GM12801 (cell line): ENCODE data around the gene SRGAP1.

Experiments used
- TF ChIP-seq, protein P1 (sequence below): IDR thresholded peaks from one replicate; pipeline ENCODE4 v1.5.1; 2011; ENCODE audit warnings: control low read depth; ENCODE audit not compliant: insufficient read length; ENCODE audit errors: extremely low read depth

Gene SRGAP1

GRCh38 chr12:63888908-63889635 lies 44.6 kb downstream of the SRGAP1 start:
- TF ChIP-seq, protein P1, sequence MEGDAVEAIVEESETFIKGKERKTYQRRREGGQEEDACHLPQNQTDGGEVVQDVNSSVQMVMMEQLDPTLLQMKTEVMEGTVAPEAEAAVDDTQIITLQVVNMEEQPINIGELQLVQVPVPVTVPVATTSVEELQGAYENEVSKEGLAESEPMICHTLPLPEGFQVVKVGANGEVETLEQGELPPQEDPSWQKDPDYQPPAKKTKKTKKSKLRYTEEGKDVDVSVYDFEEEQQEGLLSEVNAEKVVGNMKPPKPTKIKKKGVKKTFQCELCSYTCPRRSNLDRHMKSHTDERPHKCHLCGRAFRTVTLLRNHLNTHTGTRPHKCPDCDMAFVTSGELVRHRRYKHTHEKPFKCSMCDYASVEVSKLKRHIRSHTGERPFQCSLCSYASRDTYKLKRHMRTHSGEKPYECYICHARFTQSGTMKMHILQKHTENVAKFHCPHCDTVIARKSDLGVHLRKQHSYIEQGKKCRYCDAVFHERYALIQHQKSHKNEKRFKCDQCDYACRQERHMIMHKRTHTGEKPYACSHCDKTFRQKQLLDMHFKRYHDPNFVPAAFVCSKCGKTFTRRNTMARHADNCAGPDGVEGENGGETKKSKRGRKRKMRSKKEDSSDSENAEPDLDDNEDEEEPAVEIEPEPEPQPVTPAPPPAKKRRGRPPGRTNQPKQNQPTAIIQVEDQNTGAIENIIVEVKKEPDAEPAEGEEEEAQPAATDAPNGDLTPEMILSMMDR = no peak

DNA sequence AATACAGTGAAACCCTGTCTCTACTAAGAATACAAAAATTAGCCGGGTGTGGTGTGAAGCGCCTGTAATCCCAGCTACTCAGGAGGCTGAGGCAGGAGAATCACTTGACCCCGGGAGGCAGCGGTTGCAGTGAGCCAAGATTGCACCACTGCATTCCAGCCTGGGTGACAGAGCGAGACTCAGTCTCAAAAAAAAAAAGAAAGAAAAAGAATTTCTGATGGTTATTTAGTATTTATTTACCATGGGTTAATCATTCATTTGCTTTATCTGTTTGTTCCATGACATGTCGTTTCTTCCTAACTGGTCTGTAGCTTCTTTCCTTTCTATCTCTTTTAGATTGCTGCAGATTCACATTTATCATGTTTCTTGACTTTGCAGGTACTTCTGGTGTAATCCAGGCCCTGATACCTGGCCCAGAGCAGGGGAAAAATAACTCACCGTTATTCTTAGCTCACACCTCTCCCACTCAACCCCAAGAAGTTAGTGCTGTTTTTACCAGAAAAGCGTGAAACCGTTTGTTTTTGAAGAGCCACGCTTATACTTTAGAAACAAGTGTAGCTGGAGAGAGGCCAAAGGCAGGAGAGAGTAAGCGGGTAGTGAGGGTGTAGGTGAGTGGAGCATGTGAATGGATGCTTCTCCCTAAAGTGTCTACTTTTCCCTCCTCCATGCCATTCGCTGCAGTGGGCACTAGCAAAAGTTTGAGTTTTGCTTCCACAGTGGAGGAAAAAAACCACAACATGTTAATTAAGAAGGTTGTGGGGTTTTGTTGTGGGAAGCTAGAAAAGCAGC lies 45.4 kb downstream of the SRGAP1 start:
- TF ChIP-seq, protein P1 = no peak

DNA sequence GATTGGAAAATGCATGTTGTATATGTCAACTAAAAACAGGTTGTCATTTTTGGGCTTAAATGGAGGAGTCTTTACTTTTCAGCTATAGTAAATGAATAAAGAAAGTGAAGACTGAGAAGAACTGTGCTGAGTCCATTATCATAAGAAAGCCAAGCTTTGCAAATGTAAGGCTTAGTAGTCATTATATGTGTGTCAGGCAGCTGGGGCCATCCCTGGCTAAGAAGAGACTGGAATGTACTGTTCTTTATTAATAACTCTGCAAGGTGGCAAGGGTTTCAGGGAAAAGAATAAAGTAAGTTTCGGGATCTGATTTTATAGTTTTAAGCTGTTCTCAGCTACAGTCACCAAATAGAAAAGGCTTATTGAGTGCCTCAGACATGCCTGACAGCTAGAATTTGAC lies 48.7 kb downstream of the SRGAP1 start:
- TF ChIP-seq, protein P1 = no peak

- TF ChIP-seq, protein P1 = no peak
These were observed 49.6 kb downstream of the SRGAP1 start for GRCh38 chr12:63894132-63894531.

DNA sequence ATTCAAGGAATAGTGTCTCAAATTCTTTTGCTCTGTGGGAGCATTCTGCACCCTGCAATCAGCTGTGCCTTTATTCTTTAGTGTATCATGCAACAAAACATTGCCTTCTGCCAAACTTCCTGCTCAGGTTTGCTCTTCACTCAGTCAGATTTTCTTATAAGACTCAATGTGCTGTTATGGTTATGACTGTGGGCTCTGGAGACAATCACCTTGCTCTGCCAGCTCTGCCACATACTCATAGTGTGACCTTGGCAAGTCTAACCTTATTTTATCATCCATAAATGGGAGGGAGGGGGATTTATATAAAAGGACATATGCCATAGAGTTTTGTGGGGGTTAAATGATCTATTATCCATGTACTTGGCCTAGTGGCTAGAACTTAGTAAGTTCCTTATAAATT lies 51.3 kb downstream of the SRGAP1 start:
- TF ChIP-seq, protein P1 = no peak

DNA sequence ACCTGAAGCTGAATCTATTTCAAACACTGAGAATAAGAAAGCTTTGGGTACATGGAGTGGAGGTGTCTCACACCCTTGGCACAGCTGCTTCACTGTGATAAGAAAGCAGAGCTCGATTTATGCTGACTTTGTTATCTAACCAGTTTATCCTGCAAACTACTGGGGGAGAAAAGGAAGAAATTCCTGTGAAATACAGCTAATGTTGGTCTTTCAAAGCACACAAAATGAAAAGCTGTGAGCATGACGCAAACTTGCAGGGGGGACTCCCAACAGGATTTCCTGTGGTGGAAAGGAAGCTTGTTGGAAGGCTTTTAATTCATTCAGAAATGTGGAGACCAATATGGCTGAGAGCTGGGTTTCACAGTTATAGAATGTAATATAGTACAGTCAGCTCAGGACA lies 53.4 kb downstream of the SRGAP1 start:
- TF ChIP-seq, protein P1 = no peak

DNA sequence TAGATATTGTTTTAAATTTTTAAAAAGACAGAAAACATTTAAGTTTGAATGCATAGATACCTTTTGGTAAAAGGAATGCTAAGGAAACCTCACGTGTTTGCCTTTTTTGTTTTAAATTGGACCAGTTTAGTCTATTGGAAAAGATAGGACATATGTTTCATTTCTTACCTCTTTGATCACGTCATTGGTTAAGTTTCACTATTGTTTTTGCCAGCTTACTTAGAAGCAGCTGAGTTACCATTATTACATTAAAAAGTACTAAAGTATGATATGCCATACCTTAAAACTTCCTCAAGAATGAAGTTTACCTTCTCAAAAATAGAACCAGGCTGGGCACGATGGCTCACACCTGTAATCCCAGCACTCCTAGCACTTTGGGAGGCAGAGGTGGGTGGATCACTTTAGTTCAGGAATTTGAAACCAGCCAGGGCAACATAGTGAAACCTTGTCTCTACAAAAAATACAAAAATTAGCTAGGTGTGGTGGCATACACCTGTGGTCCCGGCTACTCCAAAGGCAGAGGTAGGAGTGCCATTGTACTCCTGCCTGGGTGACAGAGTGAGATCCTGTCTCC lies 54.4 kb downstream of the SRGAP1 start:
- TF ChIP-seq, protein P1 = no peak
